HG02588 (cell line): ENCODE results near the gene SIK3.
"Not testable (repeated sequence)": the region's sequence is repeated elsewhere in the genome, so short reads cannot be mapped to it uniquely, and the experiment has no call there.

ENCODE experiments used
- ATAC-seq: cut with Tn5 transposase; IDR thresholded peaks from one replicate; pipeline ENCODE4 v1.9.1; 2021; ENCODE audit warnings: mild to moderate bottlenecking, moderate library complexity; ENCODE audit not compliant: unreplicated experiment

Gene SIK3

DNA sequence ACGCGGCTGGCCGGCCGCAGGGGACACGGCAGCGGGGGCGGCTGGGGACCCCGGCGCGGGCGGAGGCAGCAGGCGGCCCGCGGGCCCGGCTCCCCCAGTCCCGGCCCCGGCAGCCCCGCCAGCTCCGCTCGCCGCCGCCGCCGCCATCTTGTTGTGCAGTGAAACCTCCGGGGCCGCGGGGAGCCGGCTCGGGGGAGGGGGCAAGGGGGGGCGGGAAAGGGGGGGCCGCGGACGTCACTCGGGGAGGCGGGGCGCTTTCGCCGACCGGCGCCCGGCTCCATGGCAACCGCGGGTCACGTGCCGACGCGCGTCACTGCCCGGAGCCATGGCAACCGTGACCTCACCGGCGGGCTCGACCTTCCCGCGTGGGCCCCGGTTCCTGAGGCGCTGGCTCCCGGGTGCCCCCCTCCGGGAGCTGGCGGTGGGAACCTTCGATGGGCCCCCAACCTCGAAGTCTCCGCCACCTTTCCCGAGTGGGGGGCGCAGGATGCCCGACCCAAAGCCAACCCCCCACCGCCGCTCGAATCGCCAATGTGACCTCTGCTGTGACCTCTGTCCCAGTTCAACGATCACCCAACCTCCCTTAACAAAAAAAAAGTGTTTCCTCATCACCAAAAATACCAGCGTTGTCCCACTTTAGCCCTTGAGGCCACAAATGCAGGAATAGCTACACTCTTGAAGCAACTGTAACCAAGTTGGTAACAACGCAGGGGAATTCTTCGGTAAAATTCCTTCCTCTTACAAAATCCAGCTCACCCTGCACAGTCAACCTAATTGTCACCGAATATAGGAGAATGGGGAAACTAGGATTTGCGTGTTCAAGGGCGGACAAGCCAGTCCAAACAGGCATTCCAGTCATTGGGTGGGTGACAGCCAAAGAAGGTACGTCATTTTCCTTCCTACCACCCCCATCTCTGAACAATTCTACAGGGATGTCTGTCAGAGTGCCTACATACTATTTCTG is at the start of gene SIK3:
Gene SIK3, minus strand, starts transcription at position 160 of the 964 bp plus-strand sequence. Its CDS starts 13 bp downstream, at position 147.
- peak; percentile 79 for ATAC-seq

DNA sequence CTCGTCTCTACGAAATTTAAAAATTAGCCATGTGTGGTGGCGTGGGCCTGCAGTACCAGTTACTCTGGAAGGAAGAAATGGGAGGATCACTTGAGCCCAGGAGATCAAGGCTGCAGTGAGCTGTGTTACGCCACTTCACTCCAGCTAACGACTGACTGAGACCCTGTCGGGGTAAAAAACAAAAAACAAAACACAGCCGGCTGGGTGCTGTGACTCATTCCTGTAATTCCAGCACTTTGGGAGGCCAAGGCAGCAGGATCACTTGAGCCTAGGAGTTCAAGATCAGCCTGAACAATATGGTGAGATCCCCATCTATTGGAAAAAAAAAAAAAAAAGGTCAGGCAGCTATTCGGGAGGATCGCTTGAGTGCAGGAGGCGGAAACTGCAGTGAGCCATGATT is 48.3 kb upstream of the SIK3 start:
- ATAC-seq: no peak

- no peak for ATAC-seq
Measured at GRCh38 chr11:117145393-117145761, 47.1 kb upstream of the SIK3 start.

- peak; percentile 45 for ATAC-seq
Measured at GRCh38 chr11:117144477-117145392, 46.5 kb upstream of the SIK3 start.

DNA sequence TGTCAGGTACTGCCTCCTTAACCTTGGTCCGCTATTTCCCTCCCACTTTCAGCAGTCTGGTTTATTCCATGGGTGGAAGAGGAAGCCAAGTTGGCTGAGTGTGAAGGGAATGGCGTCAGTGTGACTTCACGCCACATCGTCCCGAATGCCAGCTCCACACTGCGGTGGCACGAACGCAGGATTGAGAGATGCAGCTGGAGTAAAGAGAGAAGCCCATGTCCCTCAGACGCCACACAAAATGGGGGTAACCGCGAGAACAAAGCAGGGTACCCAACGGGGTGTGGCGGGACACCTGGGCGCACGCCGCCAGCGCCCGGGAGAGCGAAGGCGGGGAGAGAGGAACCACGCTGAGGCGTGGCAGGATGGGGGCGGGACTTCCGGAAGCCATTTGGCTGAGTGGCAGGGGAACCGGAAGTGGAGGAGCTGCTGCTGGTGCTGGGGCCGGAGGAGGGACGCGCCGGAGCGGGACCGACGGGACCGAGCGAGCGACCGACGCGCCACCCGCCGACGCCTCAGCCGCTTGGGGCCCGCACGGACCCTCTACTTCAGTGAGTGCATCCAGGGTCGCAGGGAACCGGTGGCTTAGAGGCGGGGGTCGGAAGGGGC is 45.7 kb upstream of the SIK3 start, which contains the start of gene PAFAH1B2:
Gene PAFAH1B2, plus strand, starts transcription at position 417 of the 606 bp plus-strand sequence. CDS start 8,161 bp downstream, outside the sequence.
- ATAC-seq: peak; percentile 94

GRCh38 chr11:117143390-117143789 is 45.2 kb upstream of the SIK3 start:
- no peak for ATAC-seq

- not testable (repeated sequence) for ATAC-seq
Measured at GRCh38 chr11:117137223-117138086, 39.2 kb upstream of the SIK3 start.

GRCh38 chr11:117134979-117135378 is 36.8 kb upstream of the SIK3 start:
- not testable (repeated sequence) for ATAC-seq

DNA sequence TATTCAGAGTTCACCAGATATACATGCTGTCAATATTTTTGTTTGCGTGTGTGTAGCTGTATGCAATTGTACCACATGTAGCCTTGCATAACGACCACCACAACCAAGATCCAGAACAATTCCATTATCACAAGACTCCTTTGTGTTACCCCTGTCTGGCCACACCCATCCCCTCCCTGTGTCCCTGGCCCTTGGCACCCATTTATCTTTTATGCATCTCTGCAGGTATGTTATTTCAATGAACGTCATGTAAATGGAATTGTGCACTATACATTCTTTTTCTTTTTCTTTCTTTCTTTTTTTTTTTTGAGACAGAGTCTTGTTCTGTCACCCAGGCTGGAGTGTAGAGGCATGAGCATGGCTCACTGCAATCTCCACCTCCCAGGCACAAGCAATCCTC is 36.2 kb upstream of the SIK3 start:
- no peak for ATAC-seq

DNA sequence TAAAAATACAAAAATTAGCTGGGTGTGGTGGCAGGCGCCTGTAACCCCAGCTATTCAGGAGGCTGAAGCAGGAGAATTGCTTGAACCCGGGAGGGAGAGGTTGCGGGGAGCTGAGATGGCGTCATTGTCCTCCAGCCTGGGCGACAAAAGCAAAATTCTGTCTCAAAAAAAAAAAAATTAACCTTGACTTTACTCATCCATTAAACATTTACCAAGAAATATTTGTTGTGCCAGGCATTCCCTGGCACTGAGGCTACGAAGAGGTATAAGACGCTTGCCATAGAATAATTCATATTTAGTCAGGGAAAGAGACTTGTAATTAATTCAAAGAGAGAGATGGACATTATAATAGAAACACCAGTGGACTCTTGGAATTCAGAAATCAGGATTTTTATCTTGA is 32.7 kb upstream of the SIK3 start:
- no peak for ATAC-seq

DNA sequence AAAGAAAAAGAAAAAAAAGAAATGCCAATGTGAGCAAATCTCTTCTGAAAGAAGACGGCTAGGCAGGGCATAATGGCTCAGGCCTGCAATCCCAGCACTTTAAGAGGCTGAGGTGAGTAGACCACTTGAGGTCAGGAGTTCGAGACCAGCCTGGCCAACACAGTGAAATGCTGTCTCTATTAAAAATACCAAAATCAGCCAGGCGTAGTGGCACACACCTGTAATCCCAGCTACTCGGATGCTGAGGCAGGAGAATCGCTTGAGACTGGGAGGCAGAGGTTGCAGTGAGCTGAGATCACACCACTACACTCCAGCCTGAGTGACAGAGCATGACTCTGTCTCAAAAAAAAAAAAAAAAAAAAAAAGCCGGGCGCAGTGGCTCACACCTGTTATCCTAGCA is 32.2 kb upstream of the SIK3 start:
- ATAC-seq: not testable (repeated sequence)

DNA sequence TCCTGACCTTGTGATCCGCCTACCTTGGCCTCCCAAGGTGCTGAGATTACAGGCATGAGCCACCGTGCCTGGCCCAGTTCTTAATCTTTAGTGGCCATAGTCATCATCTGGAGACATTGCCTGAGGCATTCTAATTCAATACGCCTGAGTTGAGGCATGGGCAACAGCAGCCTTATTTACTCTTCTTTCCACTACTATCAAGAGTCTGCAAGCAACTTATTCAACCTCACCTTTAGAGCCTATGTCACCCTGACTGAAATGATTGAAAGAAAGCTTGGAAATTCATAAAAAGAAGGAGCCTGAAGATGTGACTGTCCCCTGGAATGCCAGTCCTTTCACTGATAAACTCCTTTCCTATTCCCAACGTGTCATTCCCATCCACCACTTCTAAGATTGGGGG is 30.1 kb upstream of the SIK3 start:
- no peak for ATAC-seq

DNA sequence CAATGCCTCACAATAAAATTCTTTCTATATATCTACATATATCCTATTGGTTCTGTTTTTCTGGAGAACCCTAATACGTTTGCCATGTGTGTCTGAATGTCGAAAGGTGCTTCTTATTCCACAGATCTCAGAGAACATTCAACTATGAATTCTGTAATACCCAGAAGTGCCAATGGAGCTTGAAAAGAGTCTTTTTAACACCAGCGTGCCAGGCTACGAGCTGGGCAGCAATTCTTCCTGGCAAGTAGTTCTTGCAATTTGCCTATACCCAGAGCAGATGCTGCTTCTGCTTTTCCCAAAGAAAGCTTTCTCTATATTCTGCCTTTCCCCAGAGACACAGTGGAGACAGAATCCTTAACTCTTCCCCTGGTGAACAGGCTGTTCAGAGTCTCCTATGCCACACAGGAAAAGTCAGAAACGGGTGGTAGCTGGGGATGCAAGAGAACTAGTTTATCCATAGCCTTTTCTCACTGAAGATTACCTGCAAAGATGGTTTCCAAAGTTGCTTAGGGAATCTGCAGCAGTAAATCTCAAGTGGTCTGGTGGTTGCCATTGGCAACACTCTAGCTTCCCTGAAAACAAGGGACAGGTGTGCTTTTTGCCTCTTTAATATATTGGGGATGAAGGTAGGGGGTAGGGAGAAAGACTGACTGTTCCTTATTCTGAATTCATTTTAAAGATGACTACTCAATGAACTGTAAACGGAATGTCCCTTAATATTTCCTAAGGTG is 29.1 kb upstream of the SIK3 start:
- ATAC-seq: no peak

GRCh38 chr11:117126223-117126965 is 28.2 kb upstream of the SIK3 start:
- no peak for ATAC-seq

DNA sequence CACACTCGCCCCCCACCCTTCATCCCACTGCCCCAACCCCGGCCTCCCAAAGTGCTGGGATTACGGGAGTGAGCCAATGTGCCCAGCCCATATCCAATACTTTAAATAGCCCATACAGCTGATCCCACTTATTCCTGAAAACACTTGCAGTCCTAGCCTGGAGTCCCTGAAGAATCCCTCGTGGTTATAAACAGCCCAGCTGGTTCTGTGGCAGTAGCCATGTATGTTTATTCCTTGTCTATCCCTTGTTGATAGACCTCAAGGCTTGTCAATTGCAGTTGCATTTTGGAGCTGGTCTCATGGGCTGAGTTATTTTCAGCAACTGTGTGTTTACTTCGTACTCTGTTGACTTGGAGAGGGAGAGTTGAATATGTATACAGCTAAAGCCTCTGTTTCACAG is 24.3 kb upstream of the SIK3 start:
- no peak for ATAC-seq

- no peak for ATAC-seq
Measured at GRCh38 chr11:117121176-117121575, 22.9 kb upstream of the SIK3 start.

- ATAC-seq: no peak
Measured at GRCh38 chr11:117117681-117118080, 19.5 kb upstream of the SIK3 start.

GRCh38 chr11:117112939-117113338 is 14.7 kb upstream of the SIK3 start:
- ATAC-seq: not testable (repeated sequence)

DNA sequence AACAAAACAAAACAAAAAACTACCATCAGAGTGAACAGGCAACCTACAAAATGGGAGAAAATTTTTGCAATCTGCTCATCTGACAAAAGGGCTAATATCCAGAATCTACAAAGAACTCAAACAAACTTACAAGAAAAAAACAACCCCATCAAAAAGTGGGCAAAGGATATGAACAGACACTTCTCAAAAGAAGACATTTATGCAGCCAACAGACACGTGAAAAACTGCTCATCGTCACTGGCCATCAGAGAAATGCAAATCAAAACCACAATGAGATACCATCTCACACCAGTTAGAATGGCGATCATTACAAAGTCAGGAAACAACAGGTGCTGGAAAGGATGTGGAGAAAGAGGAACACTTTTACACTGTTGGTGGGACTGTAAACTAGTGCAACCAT is 14.3 kb upstream of the SIK3 start:
- not testable (repeated sequence) for ATAC-seq
